Medulla oblongata (tissue), 1 donor: ENCODE results near the gene OIT3.
"Not testable (repeated sequence)": the region's sequence is repeated elsewhere in the genome, so short reads cannot be mapped to it uniquely, and the experiment has no call there.

Experiments
- DNase-seq: peaks from one replicate; pipeline ENCODE4 v3.0.0-alpha.2; 2015; ENCODE audit errors: extremely low spot score

OIT3 gene

GRCh38 chr10:72903941-72904446 is 10.5 kb downstream of the OIT3 start:
- DNase-seq = not testable (repeated sequence)

- DNase-seq = no peak
These were observed 11.3 kb downstream of the OIT3 start for GRCh38 chr10:72904806-72905205.

DNA sequence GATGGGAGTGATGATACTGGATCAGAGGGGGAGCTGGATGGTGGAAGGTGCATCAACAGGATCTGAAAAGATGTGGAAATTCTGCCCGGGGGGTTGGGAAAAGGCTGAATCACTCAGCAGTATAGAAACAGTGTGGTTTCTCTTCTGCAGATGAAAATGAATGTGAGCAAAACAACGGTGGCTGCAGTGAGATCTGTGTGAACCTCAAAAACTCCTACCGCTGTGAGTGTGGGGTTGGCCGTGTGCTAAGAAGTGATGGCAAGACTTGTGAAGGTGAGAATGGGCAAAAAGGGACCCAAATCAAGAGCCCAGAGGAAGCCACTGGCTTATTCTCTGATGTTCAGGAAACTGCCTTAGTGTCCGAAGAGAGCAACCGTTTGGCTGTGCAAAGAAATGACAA is 12.9 kb downstream of the OIT3 start:
- DNase-seq = no peak

- no peak for DNase-seq
These were observed 17.2 kb downstream of the OIT3 start for GRCh38 chr10:72910705-72911104.

GRCh38 chr10:72911758-72912157 is 18.2 kb downstream of the OIT3 start:
- DNase-seq = no peak

- DNase-seq = no peak
These were observed 19.2 kb downstream of the OIT3 start for GRCh38 chr10:72912736-72913135.

DNA sequence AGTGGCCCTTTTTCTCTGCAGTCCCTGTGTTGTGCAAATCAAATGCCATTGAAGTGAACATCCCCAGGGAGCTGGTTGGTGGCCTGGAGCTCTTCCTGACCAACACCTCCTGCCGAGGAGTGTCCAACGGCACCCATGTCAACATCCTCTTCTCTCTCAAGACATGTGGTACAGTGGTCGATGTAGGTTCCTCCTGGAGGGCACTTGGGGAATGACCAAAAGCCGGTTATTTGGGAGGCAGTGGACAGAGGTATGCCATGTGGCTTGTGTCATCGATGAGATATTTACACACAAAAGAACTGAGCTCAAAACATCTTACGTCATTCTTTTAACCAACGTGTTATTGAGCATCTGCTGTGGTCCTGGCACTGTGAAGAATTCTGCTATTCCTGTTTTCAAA is 19.7 kb downstream of the OIT3 start:
- no peak for DNase-seq

GRCh38 chr10:72917201-72917600 is 23.7 kb downstream of the OIT3 start:
- DNase-seq = not testable (repeated sequence)

- not testable (repeated sequence) for DNase-seq
These were observed 24.3 kb downstream of the OIT3 start for GRCh38 chr10:72917803-72918332.

GRCh38 chr10:72918352-72918751 is 24.8 kb downstream of the OIT3 start:
- no peak for DNase-seq

DNA sequence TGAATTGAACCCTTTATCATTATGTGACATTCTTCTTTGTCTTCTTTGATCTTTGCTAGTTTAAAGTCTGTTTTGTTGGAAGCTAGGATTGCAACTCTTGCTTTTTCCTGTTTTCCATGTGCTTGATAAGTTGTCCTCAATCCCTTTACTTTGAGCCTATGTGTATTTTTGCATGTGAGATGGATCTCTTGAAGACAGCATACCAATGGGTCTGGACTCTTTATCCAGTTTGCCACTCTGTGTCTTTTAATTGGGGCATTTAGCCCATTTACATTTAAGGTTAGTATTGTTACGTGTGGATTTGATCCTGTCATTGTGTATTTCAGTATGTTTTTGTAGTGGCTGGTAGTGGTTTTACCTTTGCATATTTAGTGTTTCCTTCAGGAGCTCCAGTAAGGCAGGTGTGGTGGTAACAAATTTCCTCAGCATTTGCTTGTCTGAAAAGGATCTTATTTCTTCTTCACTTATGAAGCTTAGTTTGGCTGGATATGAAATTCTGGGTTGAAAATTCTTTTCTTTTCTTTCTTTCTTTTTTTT is 27.7 kb downstream of the OIT3 start:
- DNase-seq = not testable (repeated sequence)

GRCh38 chr10:72924351-72924750 is 30.8 kb downstream of the OIT3 start:
- no peak for DNase-seq

GRCh38 chr10:72925951-72926465 is 32.5 kb downstream of the OIT3 start:
- DNase-seq = no peak

- no peak for DNase-seq
These were observed 33.9 kb downstream of the OIT3 start for GRCh38 chr10:72927485-72927884.

DNA sequence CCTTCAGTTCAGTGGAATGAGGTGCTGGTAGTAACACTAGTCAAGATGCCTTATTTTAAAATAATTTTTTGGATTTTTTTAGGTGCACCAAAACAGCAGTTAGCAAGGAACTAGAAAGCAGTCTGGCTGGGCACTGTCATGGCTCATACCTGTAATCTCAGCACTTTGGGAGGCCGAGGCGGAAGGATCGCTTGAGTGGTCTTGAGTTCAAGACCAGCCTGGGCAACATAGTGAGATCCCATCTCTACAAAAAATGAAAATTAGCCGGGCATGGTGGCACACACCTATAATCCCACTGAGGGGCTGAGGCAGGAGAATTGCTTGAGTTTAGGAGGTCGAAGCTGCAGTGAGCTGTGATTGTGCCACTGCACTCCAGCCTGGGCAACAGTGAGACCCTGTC is 35.3 kb downstream of the OIT3 start:
- no peak for DNase-seq

GRCh38 chr10:72930276-72930675 is 36.7 kb downstream of the OIT3 start:
- no peak for DNase-seq

GRCh38 chr10:72932259-72933015 is 38.9 kb downstream of the OIT3 start:
- DNase-seq = no peak

GRCh38 chr10:72935361-72935760 is 41.8 kb downstream of the OIT3 start:
- no peak for DNase-seq

GRCh38 chr10:72943498-72944234 is 50.1 kb downstream of the OIT3 start:
- no peak for DNase-seq

GRCh38 chr10:72946963-72947362 is 53.4 kb downstream of the OIT3 start:
- DNase-seq = no peak

- no peak for DNase-seq
These were observed 55.2 kb downstream of the OIT3 start for GRCh38 chr10:72948762-72949161.

GRCh38 chr10:72951760-72952159 is 58.2 kb downstream of the OIT3 start:
- DNase-seq = no peak
